Spinal cord (tissue), 10 donors: ENCODE measurements around the gene CACNA1E. TPM values are rescaled to one million over a fixed set of nuclear protein-coding genes. Genes with fewer than 3 reads are reported as not detected.
"Not testable (repeated sequence)": the region's sequence is repeated elsewhere in the genome, so short reads cannot be mapped to it uniquely, and the experiment has no call there.

Experiments used
- DNase-seq, 6 donors: peaks; one replicate each; pipeline versions ENCODE4 v3.0.0 to v3.0.0-alpha.2; 2013 to 2015; ENCODE audit warnings: low spot score in 6 of 6, low read depth in 4 of 6
- H3K27ac ChIP-seq: one replicate; pipeline ENCODE4 v1.5.1; 2013; ENCODE audit warnings: low read depth, low read length, control low read depth
- H3K27me3 ChIP-seq: one replicate; pipeline ENCODE4 v1.6.1; 2013; ENCODE audit warnings: low read length; ENCODE audit not compliant: control insufficient read depth, insufficient read depth
- H3K36me3 ChIP-seq: one replicate; pipeline ENCODE4 v1.6.1; 2013; ENCODE audit warnings: low read length; ENCODE audit not compliant: control insufficient read depth, insufficient read depth
- H3K4me1 ChIP-seq: one replicate; pipeline ENCODE4 v1.6.1; 2013; ENCODE audit warnings: low read length; ENCODE audit not compliant: control insufficient read depth, insufficient read depth
- H3K4me3 ChIP-seq: one replicate; pipeline ENCODE4 v1.5.1; 2013; ENCODE audit warnings: low read depth, low read length, control low read depth
- H3K9me3 ChIP-seq: one replicate; pipeline ENCODE4 v1.6.1; 2013; ENCODE audit warnings: low read length; ENCODE audit not compliant: control insufficient read depth, insufficient read depth
- WGBS: methylation state at CpG from one replicate; pipeline ENCODE4 v1.1.5; 2013; ENCODE audit warnings: missing lambda C conversion rate; ENCODE audit not compliant: insufficient coverage; 5-methylcytosine and 5-hydroxymethylcytosine counted together
- polyA plus RNA-seq, 2 donors: library from polyadenylated mRNA; unstranded; fragments of 120-200 nt; gene quantifications; one replicate each; pipeline ENCODE4 v1.2.1, GENCODE V29; 2013; ENCODE audit not compliant: insufficient read length in 2 of 2
- total RNA-seq, 2 donors: library from RNA; depleted of rRNA in 1 of 2; stranded (reverse); fragments of 120-200 nt in 1 of 2; fragments of >200 nt in 1 of 2; gene quantifications; one replicate each; pipeline versions ENCODE4 v1.2.3 to v1.2.4, GENCODE V29; 2013 to 2014
- donor health status: healthy.

CACNA1E gene
- total and polyA plus RNA-seq, 4 donors, result 17.2 to 53.7 (median 37.0) TPM

GRCh38 chr1:181531441-181531840 is 48.1 kb downstream of the CACNA1E start:
- H3K9me3 ChIP-seq, result peaks cover 3% of the 10 kb centered on the region
- no peak for DNase-seq
- 90% methylated on average over 3 of the region's 5 CpGs for WGBS
- H3K27ac ChIP-seq, result no peak overlapping the region
- no peak overlapping the region for H3K4me3 ChIP-seq
- H3K4me1 ChIP-seq, result no peaks in the 10 kb centered on the region
- H3K36me3 ChIP-seq, result no peaks in the 10 kb centered on the region
- no peaks in the 10 kb centered on the region for H3K27me3 ChIP-seq

- DNase-seq, result no peak
Observed at GRCh38 chr1:181531951-181532600, 48.8 kb downstream of the CACNA1E start.

DNA sequence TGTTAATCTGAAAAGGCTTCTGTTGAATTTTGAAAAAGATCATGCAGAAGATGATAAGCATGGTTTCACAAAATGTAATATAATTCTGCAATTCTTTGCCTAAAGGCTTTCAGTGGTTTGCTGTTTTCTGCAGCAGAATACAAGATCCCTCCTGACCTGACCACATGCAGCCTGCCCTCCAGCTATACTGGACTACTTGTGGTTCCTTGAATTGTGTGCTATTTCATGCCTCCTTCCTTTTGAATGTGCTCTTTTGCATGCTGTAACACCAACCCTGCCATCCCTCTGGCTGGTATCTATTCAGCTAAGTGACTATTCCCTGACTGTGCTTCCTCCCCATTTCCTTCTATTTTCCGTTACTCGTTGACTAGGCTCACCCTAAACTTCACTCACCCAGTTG is 55.5 kb downstream of the CACNA1E start:
- Histone ChIP-seq H3K27me3 (no peaks in the 10 kb centered on the region), H3K27ac (no peak overlapping the region), H3K4me3 (no peak overlapping the region), H3K36me3 (no peaks in the 10 kb centered on the region), H3K4me1 (no peaks in the 10 kb centered on the region), H3K9me3 (no peaks in the 10 kb centered on the region)
- no peak for DNase-seq
- WGBS, result no CpG with 5 or more reads among the region's 2 CpGs

More at GRCh38 chr1:181531951-181532600, 48.8 kb downstream of the CACNA1E start:
- Histone ChIP-seq H3K27me3 (no peaks in the 10 kb centered on the region), H3K36me3 (no peaks in the 10 kb centered on the region), H3K27ac (no peak overlapping the region), H3K9me3 (peaks cover 3% of the 10 kb centered on the region), H3K4me3 (no peak overlapping the region), H3K4me1 (no peaks in the 10 kb centered on the region)
- WGBS, result no CpG with 5 or more reads among the region's 3 CpGs

GRCh38 chr1:181541458-181541857 is 58.1 kb downstream of the CACNA1E start:
- Histone ChIP-seq H3K27me3 (no peaks in the 10 kb centered on the region), H3K9me3 (no peaks in the 10 kb centered on the region), H3K4me1 (peaks cover 10% of the 10 kb centered on the region), H3K27ac (no peak overlapping the region), H3K4me3 (no peak overlapping the region), H3K36me3 (no peaks in the 10 kb centered on the region)
- DNase-seq, result no peak
- 56% methylated on average over 3 of the region's 5 CpGs for WGBS

GRCh38 chr1:181541947-181542346 is 58.6 kb downstream of the CACNA1E start:
- DNase-seq, result no peak
- Histone ChIP-seq H3K4me3 (no peak overlapping the region), H3K9me3 (no peaks in the 10 kb centered on the region), H3K27ac (no peak overlapping the region), H3K4me1 (peaks cover 15% of the 10 kb centered on the region), H3K27me3 (no peaks in the 10 kb centered on the region), H3K36me3 (no peaks in the 10 kb centered on the region)
- 100% methylated on average over 1 of the region's 2 CpGs for WGBS

- H3K9me3 ChIP-seq, H3K36me3 ChIP-seq, H3K4me3 ChIP-seq, DNase-seq, H3K27me3 ChIP-seq, H3K27ac ChIP-seq: not testable (repeated sequence)
- H3K4me1 ChIP-seq, result peaks cover 20% of the 10 kb centered on the region
- WGBS, result no CpG with 5 or more reads among the region's 4 CpGs
Observed at GRCh38 chr1:181542406-181542805, 59.1 kb downstream of the CACNA1E start.

GRCh38 chr1:181545395-181545794 is 62.1 kb downstream of the CACNA1E start:
- WGBS, result 38% methylated on average over 3 of the region's 4 CpGs
- Histone ChIP-seq H3K4me1 (peaks cover 35% of the 10 kb centered on the region), H3K36me3 (no peaks in the 10 kb centered on the region), H3K4me3 (no peak overlapping the region), H3K27me3 (no peaks in the 10 kb centered on the region), H3K27ac (no peak overlapping the region), H3K9me3 (no peaks in the 10 kb centered on the region)
- DNase-seq, result no peak

DNA sequence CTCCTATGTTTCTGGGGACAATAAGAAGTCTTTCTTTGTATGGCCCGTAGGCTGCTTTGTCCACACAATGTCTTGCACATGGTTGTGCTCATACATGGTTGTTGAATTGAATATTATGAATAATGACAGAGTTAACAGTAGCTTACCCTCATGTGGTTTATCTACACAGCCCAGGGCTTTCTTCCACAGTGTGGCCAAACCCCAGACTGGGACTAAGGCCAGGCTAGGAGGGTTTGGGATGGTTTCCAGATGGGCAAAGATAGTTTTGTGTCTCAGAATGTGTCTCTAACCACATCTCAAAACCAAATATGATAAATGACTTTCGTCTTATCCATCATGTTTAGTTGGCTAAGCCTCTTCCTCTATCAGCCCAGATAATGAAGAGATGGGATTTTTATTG is 65.2 kb downstream of the CACNA1E start:
- Histone ChIP-seq H3K4me1 (peaks cover 44% of the 10 kb centered on the region), H3K9me3 (no peaks in the 10 kb centered on the region), H3K27me3 (no peaks in the 10 kb centered on the region), H3K27ac (no peak overlapping the region), H3K4me3 (no peak overlapping the region), H3K36me3 (no peaks in the 10 kb centered on the region)
- no CpG with 5 or more reads among the region's 2 CpGs for WGBS
- no peak for DNase-seq

GRCh38 chr1:181551249-181551648 is 67.9 kb downstream of the CACNA1E start:
- Histone ChIP-seq H3K27ac (peak overlapping the region; percentile 78), H3K4me3 (no peak overlapping the region), H3K36me3 (no peaks in the 10 kb centered on the region), H3K4me1 (peaks cover 43% of the 10 kb centered on the region), H3K9me3 (no peaks in the 10 kb centered on the region), H3K27me3 (no peaks in the 10 kb centered on the region)
- WGBS, result 14% methylated on average over 5 of the region's 6 CpGs
- peak; percentile 68 to 95 (median 78) for DNase-seq

- 67% methylated on average over 3 of the region's 3 CpGs for WGBS
- H3K27ac ChIP-seq, result peak overlapping the region; percentile 17
- no peaks in the 10 kb centered on the region for H3K27me3 ChIP-seq
- H3K4me3 ChIP-seq, result no peak overlapping the region
- no peaks in the 10 kb centered on the region for H3K9me3 ChIP-seq
- no peaks in the 10 kb centered on the region for H3K36me3 ChIP-seq
- H3K4me1 ChIP-seq, result peaks cover 43% of the 10 kb centered on the region
- DNase-seq, result peak in 1 of 6 donors; percentile 57
Observed at GRCh38 chr1:181551754-181552153, 68.4 kb downstream of the CACNA1E start.
